Fibroblast of lung (primary cell): ENCODE results near the gene PPFIA4. TPM values are rescaled to one million over a fixed set of nuclear protein-coding genes. Genes with fewer than 3 reads are reported as not detected.

ENCODE experiments used
- DNase-seq, 2 donors: peaks; one replicate each; pipeline versions ENCODE4 v3.0.0 to v3.0.0-alpha.2; 2010; ENCODE audit warnings: low read depth in 2 of 2
- H2AFZ ChIP-seq: 2 replicates; pipeline ENCODE4 v1.5.1; 2012; ENCODE audit warnings: low read length, control low read depth, inconsistent platforms
- H3K27ac ChIP-seq: 2 replicates; pipeline ENCODE4 v1.5.1; 2011; ENCODE audit warnings: low read length, control low read depth; ENCODE audit not compliant: insufficient read depth
- H3K27me3 ChIP-seq: 2 replicates; pipeline ENCODE4 v1.5.1; 2011; ENCODE audit warnings: mild to moderate bottlenecking, low read length; ENCODE audit not compliant: control insufficient read depth, insufficient read depth
- H3K36me3 ChIP-seq: 2 replicates; pipeline ENCODE4 v1.5.1; 2011; ENCODE audit warnings: low read length; ENCODE audit not compliant: control insufficient read depth, insufficient read depth
- H3K4me1 ChIP-seq: 2 replicates; pipeline ENCODE4 v1.5.1; 2011; ENCODE audit warnings: low read length; ENCODE audit not compliant: control insufficient read depth, insufficient read depth; ENCODE audit errors: extremely low read depth
- H3K4me2 ChIP-seq: 2 replicates; pipeline ENCODE4 v1.5.1; 2011; ENCODE audit warnings: low read length, control low read depth; ENCODE audit not compliant: insufficient read depth; ENCODE audit errors: extremely low read depth
- H3K4me3 ChIP-seq, 4 experiments: fragments of 200-600 bp in 1 of 4; sonication (generic) in 1 of 4; replicated peaks in 1 of 4; 2 replicates each; pipeline ENCODE4 v1.5.1; 2011 to 2016; ENCODE audit warnings: low read length in 4 of 4, low read depth in 3 of 4, mild to moderate bottlenecking in 3 of 4, control low read depth in 2 of 4, inconsistent platforms in 1 of 4, mixed read lengths in 1 of 4; ENCODE audit not compliant: insufficient read depth in 1 of 4; ENCODE audit errors: control extremely low read depth in 1 of 4
- H3K79me2 ChIP-seq: 2 replicates; pipeline ENCODE4 v1.5.1; 2012; ENCODE audit warnings: mild to moderate bottlenecking, low read length, inconsistent platforms; ENCODE audit not compliant: control insufficient read depth, insufficient read depth
- H3K9ac ChIP-seq: 2 replicates; pipeline ENCODE4 v1.5.1; 2011; ENCODE audit warnings: mild to moderate bottlenecking, low read length, control low read depth; ENCODE audit not compliant: insufficient read depth
- H3K9me3 ChIP-seq: 2 replicates; pipeline ENCODE4 v1.5.1; 2012; ENCODE audit warnings: low read depth, low read length; ENCODE audit not compliant: control insufficient read depth, insufficient read depth
- H4K20me1 ChIP-seq: 2 replicates; pipeline ENCODE4 v1.5.1; 2011; ENCODE audit warnings: low read length; ENCODE audit not compliant: control insufficient read depth, insufficient read depth; ENCODE audit errors: extremely low read depth
- CTCF ChIP-seq, 2 donors: IDR thresholded peaks in 1 of 2; conservative IDR thresholded peaks in 1 of 2; 1 replicate in 1 of 2; 2 replicates in 1 of 2; pipeline ENCODE4 v1.5.1; 2011 to 2012; ENCODE audit warnings: low read length in 2 of 2, control low read depth in 1 of 2, inconsistent platforms in 1 of 2, low read depth in 1 of 2, mild to moderate bottlenecking in 1 of 2
- EZH2 ChIP-seq: IDR thresholded peaks from 2 replicates; pipeline ENCODE4 v1.5.1; 2012; ENCODE audit warnings: low read length, control low read depth, mild to moderate bottlenecking; ENCODE audit errors: missing control alignments
- polyA plus RNA-seq, 2 donors: library from polyadenylated mRNA; depleted of rRNA in 1 of 2; stranded (reverse) in 1 of 2; unstranded in 1 of 2; fragments of >200 nt; gene quantifications; 2 replicates each; pipeline ENCODE4 v1.2.1, GENCODE V29; 2011 to 2012; ENCODE audit warnings: missing spikeins in 1 of 2
- total RNA-seq: library from RNA; depleted of rRNA; stranded (reverse); fragments of >200 nt; gene quantifications from 2 replicates; pipeline ENCODE4 v1.2.1, GENCODE V29; 2014

PPFIA4 gene
- total and polyA plus RNA-seq, 2 donors (not counting 1 experiment from before 2014, with no cell fraction given): 3.2 to 4.3 TPM

DNA sequence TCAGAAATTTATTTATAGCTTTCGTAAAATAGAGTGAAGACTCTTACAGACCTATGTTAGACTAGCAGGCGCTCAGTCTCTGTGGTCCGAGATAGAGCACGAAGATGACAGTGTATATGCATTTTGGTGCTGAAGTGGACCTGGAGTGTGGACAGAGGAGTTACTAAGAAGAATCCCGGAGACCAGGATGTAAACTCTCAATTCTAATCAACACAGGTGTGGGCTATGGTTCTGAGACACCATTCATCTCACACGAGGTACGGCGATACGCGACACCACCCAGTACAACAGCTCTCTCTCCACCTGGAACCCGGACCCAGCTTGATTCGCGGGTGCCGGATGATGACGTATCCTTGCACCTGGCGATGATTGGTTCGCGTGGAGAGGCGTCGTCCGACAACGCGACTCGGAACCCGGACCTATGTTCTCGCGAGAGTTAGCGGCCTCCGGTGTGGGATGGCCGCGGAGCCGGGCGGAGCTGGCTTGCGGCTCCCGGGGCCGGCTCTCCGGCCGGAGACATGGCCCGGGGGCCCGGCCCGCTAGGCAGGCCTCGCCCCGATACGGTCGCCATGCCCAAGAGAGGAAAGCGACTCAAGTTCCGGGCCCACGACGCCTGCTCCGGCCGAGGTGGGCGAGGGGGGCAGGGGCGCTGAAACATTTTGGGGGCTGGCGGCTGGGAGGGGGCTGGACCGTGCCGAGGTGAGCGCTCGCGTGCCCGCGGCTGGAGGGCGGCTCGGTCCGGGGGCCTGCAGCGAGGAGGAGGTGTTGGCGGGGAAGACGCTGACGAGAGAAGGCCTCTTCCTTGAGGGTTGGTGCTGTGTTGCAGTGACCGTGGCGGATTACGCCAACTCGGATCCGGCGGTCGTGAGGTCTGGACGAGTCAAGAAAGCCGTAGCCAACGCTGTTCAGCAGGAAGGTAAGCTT lies 19.1 kb upstream of the PPFIA4 start, which contains the start of gene TMEM183A:
TMEM183A (plus strand) TSS at position 427 of the 924 bp plus-strand sequence; CDS start at position 519, 92 bp downstream.
- Histone ChIP-seq H2AFZ (peak within 1 kb of the TSS; percentile 99), H3K9ac (peak within 1 kb of the TSS; percentile 84), H3K27ac (peak within 1 kb of the TSS; percentile 90), H3K4me2 (peak within 1 kb of the TSS; percentile 94), H3K36me3 (no peaks in the 10 kb centered on the region), H3K79me2 (peaks cover 15% of the 10 kb centered on the region), H3K4me1 (peaks cover 2% of the 10 kb centered on the region), H3K9me3 (no peaks in the 10 kb centered on the region), H4K20me1 (no peaks in the 10 kb centered on the region), H3K4me3 (peak within 1 kb of the TSS; percentile 80 to 99 (median 84)), H3K27me3 (no peaks in the 10 kb centered on the region)
- TF ChIP-seq CTCF (conservative IDR thresholded peaks at IDR 0.05 in 1 of 2, IDR thresholded peaks at IDR 0.05 in 1 of 2; ENCODE audit: low read depth in 1 of 2, low read length in 2 of 2): no peak
- TF ChIP-seq EZH2: no peak
- DNase-seq: peak; percentile 93 to 97

GRCh38 chr1:203009185-203009584 lies 17.1 kb upstream of the PPFIA4 start:
- Histone ChIP-seq H3K4me3 (no peak overlapping the region), H3K9ac (no peak overlapping the region), H3K9me3 (no peaks in the 10 kb centered on the region), H4K20me1 (no peaks in the 10 kb centered on the region), H2AFZ (no peak overlapping the region), H3K4me2 (no peak overlapping the region), H3K4me1 (peaks cover 2% of the 10 kb centered on the region), H3K27me3 (no peaks in the 10 kb centered on the region), H3K79me2 (peaks cover 21% of the 10 kb centered on the region), H3K27ac (no peak overlapping the region), H3K36me3 (peaks cover 1% of the 10 kb centered on the region)
- TF ChIP-seq EZH2: no peak
- no peak for TF ChIP-seq CTCF (conservative IDR thresholded peaks at IDR 0.05 in 1 of 2, IDR thresholded peaks at IDR 0.05 in 1 of 2; ENCODE audit: low read depth in 1 of 2, low read length in 2 of 2)
- no peak for DNase-seq

DNA sequence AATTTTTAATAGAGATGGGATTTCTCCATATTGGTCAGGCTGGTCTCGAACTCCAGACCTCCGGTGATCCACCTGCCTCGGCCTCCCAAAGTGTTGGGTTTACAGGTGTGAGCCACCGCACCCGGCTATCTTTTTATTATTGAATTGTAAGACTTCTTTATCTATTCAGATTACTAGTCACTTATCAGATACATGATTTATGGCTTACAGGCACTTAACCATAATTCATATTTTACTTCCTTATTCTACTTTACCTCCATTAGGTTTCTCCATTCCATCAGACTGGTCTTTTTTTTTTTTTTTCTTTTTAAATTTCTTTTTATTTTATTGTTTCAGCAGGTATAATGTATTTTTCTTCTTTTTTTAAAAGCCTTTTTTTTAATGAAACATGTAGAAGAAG lies 14.7 kb upstream of the PPFIA4 start:
- Histone ChIP-seq H3K36me3 (peaks cover 3% of the 10 kb centered on the region), H3K4me2 (no peak overlapping the region), H3K4me1 (peaks cover 2% of the 10 kb centered on the region), H3K9ac (no peak overlapping the region), H3K79me2 (peaks cover 21% of the 10 kb centered on the region), H4K20me1 (no peaks in the 10 kb centered on the region), H3K4me3 (no peak overlapping the region), H3K27ac (no peak overlapping the region), H3K27me3 (no peaks in the 10 kb centered on the region), H2AFZ (no peak overlapping the region), H3K9me3 (no peaks in the 10 kb centered on the region)
- TF ChIP-seq CTCF (conservative IDR thresholded peaks at IDR 0.05 in 1 of 2, IDR thresholded peaks at IDR 0.05 in 1 of 2; ENCODE audit: low read depth in 1 of 2, low read length in 2 of 2) (no peak), EZH2 (no peak)
- DNase-seq: no peak
